GM12801 (cell line): ENCODE results near the gene RHD.

ENCODE experiments used
- CTCF ChIP-seq: IDR thresholded peaks from one replicate; pipeline ENCODE4 v1.5.1; 2011; ENCODE audit warnings: control low read depth; ENCODE audit not compliant: insufficient read length; ENCODE audit errors: extremely low read depth

Gene RHD

DNA sequence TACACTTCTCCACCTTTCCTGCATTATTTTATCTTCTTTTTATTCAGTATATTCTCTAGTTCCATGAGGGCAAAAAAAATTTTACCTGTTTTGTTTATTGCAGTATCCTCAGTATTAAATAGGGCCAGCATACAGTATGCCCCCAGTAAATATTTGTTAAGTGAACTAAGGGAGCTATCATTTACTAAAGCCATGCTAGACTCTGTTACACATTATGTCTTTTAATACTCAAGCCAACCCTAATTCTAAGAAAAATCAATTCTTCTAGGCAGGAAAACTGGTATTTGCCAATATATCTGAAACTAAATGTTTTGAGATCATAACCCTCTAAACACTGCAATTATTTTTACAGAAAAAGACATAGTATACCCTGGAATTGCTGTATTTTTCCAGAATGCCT lies 84.1 kb downstream of the RHD start:
- TF ChIP-seq CTCF, result no peak

- TF ChIP-seq CTCF, result no peak
Measured at GRCh38 chr1:25356848-25357247, 84.5 kb downstream of the RHD start.

DNA sequence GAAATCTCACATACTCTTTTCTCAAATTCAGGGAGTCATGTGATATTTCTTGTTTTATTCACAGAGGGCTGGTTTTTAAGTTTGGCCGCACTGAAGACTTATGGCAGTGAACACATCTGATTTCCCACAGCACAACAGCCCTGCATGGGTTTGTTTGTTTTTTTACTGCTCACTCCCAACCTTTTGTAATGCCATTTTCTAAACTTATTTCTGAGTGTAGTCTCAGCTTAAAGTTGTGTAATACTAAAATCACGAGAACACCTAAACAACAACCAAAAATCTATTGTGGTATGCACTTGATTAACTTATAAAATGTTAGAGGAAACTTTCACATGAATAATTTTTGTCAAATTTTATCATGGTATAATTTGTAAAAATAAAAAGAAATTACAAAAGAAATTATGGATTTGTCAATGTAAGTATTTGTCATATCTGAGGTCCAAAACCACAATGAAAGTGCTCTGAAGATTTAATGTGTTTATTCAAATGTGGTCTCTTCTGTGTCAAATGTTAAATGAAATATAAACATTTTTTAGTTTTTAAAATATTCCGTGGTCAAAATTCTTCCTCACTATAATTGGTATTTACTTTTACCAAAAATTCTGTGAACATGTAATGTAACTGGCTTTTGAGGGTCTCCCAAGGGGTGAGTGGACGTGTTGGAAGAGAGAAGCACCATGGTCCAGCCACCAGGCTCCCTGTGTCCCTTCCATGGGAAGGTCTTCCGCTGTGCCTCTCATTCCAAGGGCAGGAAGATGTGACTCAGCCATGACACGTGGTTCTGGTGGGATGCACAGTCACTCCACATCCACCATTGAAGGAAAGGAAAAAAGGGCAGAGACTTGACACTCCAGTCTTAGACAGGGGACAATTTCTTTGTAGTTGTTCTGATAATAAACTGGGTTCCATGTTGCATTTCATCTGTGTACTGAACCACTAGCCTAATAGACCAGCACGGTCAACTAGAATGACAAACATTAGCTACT lies 88.6 kb downstream of the RHD start:
- no peak for TF ChIP-seq CTCF

GRCh38 chr1:25361901-25362300 lies 89.6 kb downstream of the RHD start:
- no peak for TF ChIP-seq CTCF

GRCh38 chr1:25369241-25369640 lies 96.9 kb downstream of the RHD start:
- TF ChIP-seq CTCF, result no peak
